ENCODE measurements around the gene NHSL2. TPM values are rescaled to one million over a fixed set of nuclear protein-coding genes. Genes with fewer than 3 reads are reported as not detected.
A peak's percentile ranks its signal among the peaks of the same experiment; 100 is the strongest.

NHSL2 gene
- total RNA-seq, 1 experiment from 2014 or later: 0.07 TPM

DNA sequence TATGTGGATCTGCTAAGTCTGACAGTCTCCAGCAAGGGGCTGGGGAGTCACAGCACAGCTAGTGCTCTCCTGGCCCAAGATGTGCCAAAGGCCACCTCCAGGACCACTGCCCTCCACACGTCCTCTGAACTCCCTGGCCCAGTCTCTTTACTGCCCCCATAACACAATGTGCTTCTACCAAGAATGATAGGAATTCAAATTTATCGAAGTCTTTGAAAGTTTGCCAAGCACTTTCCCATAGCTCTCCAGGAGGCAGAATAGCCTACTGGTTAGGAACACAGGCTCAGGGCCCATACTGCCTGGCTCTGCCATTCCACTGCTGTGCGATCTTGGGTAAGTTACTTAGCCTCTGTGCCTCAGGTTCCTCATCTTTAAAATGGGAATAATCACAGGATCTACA lies 86.7 kb downstream of the NHSL2 start:
- no peaks in the 10 kb centered on the region for H3K9me3 ChIP-seq (ENCODE audit: low read length)
- H3K27me3 ChIP-seq (ENCODE audit: low read length): no peaks in the 10 kb centered on the region
- H4K20me1 ChIP-seq (ENCODE audit: low read length): no peaks in the 10 kb centered on the region
- H3K4me2 ChIP-seq (ENCODE audit: low read length): no peak overlapping the region
- TF ChIP-seq EZH2phosphoT487 (IDR thresholded peaks at IDR 0.05; ENCODE audit: borderline replicate concordance, low read length): no peak
- TF ChIP-seq EZH2 (IDR thresholded peaks at IDR 0.05; ENCODE audit: low read length, unreplicated experiment): no peak
- TF ChIP-seq CTCF (conservative IDR thresholded peaks at IDR 0.05; ENCODE audit: low read depth, low read length): no peak
- no peaks in the 10 kb centered on the region for H3K36me3 ChIP-seq (ENCODE audit: low read depth, low read length)
- no TSS peak for BruUV-seq (replicated peaks)
- H3F3A ChIP-seq (ENCODE audit: low read length, unreplicated experiment): no peaks in the 10 kb centered on the region
- H3K9me2 ChIP-seq (replicated peaks; ENCODE audit: low read length): no peaks in the 10 kb centered on the region
- no peak overlapping the region for H2AFZ ChIP-seq (ENCODE audit: low read length)
- H3K27ac ChIP-seq (ENCODE audit: low read length): no peak overlapping the region
- ATAC-seq: no peak
- no peak for DNase-seq
- H3K9ac ChIP-seq (ENCODE audit: low read length): no peak overlapping the region
- no peaks in the 10 kb centered on the region for H3K4me1 ChIP-seq (ENCODE audit: insufficient read depth, low read length)
- H3K79me2 ChIP-seq (ENCODE audit: low read length): no peaks in the 10 kb centered on the region
- ChIA-PET POLR2A (ENCODE audit: unreplicated experiment) (no interaction called here), CTCF (no interaction called here)
- intact Hi-C loops (cut with micrococcal nuclease): no loop called here
- no peak overlapping the region for H3K4me3 ChIP-seq (ENCODE audit: low read length)

DNA sequence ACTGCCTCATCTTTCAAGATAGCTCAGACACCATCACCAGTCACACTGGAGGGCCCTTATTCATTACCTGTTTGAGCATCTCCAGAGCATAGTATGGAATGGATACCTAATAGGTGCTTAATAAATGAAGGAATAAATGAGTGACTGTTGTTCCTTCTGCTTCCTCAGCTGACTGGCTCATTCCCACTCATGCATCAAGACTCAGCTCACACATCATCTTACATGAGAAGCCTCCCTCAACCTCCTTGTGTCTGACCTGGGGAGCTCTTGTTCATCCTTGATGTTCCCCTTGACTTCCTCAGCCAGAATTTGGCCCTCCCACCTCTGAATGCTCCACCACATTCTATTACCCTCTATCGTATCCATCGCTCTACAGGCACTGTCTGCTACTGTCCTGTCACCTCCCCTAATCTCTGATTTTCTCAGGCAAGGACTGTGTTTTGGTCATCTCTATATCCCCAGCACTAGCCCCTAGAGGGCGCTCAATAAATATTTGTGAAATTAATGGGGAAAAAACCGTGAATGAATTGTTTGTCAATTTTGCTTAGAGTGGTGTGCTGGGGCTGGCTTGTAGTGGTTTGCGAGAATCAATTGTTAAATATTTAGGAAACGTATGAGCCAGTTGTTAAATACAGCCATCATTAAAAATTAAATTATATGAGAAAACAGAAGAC lies 88.3 kb downstream of the NHSL2 start:
- peak; percentile 76 for ATAC-seq
- intact Hi-C loops (cut with micrococcal nuclease): loop anchor here (1.0 kb wide), 1 partner anchor 127 kb away; no protein-coding TSS in a partner anchor
- no peaks in the 10 kb centered on the region for H3K9me3 ChIP-seq (ENCODE audit: low read length)
- H3F3A ChIP-seq (ENCODE audit: low read length, unreplicated experiment): no peaks in the 10 kb centered on the region
- CTCF ChIA-PET: no interaction called here
- no peak overlapping the region for H3K9ac ChIP-seq (ENCODE audit: low read length)
- no peak overlapping the region for H3K4me3 ChIP-seq (ENCODE audit: low read length)
- TF ChIP-seq EZH2phosphoT487 (IDR thresholded peaks at IDR 0.05; ENCODE audit: borderline replicate concordance, low read length) (no peak), EZH2 (IDR thresholded peaks at IDR 0.05; ENCODE audit: low read length, unreplicated experiment) (no peak), CTCF (conservative IDR thresholded peaks at IDR 0.05; ENCODE audit: low read depth, low read length) (peak; percentile 79)
- peak; percentile 63 for DNase-seq
- BruUV-seq (replicated peaks): no TSS peak
- H3K27me3 ChIP-seq (ENCODE audit: low read length): no peaks in the 10 kb centered on the region
- peaks cover 4% of the 10 kb centered on the region for H3K4me1 ChIP-seq (ENCODE audit: insufficient read depth, low read length)
- H3K79me2 ChIP-seq (ENCODE audit: low read length): no peaks in the 10 kb centered on the region
- no peak overlapping the region for H2AFZ ChIP-seq (ENCODE audit: low read length)
- H3K4me2 ChIP-seq (ENCODE audit: low read length): no peak overlapping the region
- no peaks in the 10 kb centered on the region for H3K9me2 ChIP-seq (replicated peaks; ENCODE audit: low read length)
- no peak overlapping the region for H3K27ac ChIP-seq (ENCODE audit: low read length)
- no peaks in the 10 kb centered on the region for H3K36me3 ChIP-seq (ENCODE audit: low read depth, low read length)
- POLR2A ChIA-PET (ENCODE audit: unreplicated experiment): no interaction called here
- no peaks in the 10 kb centered on the region for H4K20me1 ChIP-seq (ENCODE audit: low read length)

- DNase-seq: no peak
- peaks cover 9% of the 10 kb centered on the region for H3K4me1 ChIP-seq (ENCODE audit: insufficient read depth, low read length)
- POLR2A ChIA-PET (ENCODE audit: unreplicated experiment): no interaction called here
- H3K4me2 ChIP-seq (ENCODE audit: low read length): no peak overlapping the region
- no peaks in the 10 kb centered on the region for H3K79me2 ChIP-seq (ENCODE audit: low read length)
- H3K4me3 ChIP-seq (ENCODE audit: low read length): no peak overlapping the region
- no peaks in the 10 kb centered on the region for H3K36me3 ChIP-seq (ENCODE audit: low read depth, low read length)
- H3K27me3 ChIP-seq (ENCODE audit: low read length): no peaks in the 10 kb centered on the region
- H2AFZ ChIP-seq (ENCODE audit: low read length): no peak overlapping the region
- TF ChIP-seq EZH2 (IDR thresholded peaks at IDR 0.05; ENCODE audit: low read length, unreplicated experiment) (no peak), EZH2phosphoT487 (IDR thresholded peaks at IDR 0.05; ENCODE audit: borderline replicate concordance, low read length) (no peak), CTCF (conservative IDR thresholded peaks at IDR 0.05; ENCODE audit: low read depth, low read length) (no peak)
- no peak overlapping the region for H3K9ac ChIP-seq (ENCODE audit: low read length)
- intact Hi-C loops (cut with micrococcal nuclease): loop anchor here (1.0 kb wide), 1 partner anchor 127 kb away; no protein-coding TSS in a partner anchor
- CTCF ChIA-PET: no interaction called here
- H3K27ac ChIP-seq (ENCODE audit: low read length): no peak overlapping the region
- no peaks in the 10 kb centered on the region for H3K9me3 ChIP-seq (ENCODE audit: low read length)
- H3F3A ChIP-seq (ENCODE audit: low read length, unreplicated experiment): no peaks in the 10 kb centered on the region
- no peak for ATAC-seq
- H3K9me2 ChIP-seq (replicated peaks; ENCODE audit: low read length): no peaks in the 10 kb centered on the region
- BruUV-seq (replicated peaks): no TSS peak
- H4K20me1 ChIP-seq (ENCODE audit: low read length): no peaks in the 10 kb centered on the region
These were observed 88.9 kb downstream of the NHSL2 start for GRCh38 chrX:71999535-71999934.
